ENCODE results near the gene ZNF573. TPM values are rescaled to one million over a fixed set of nuclear protein-coding genes. Genes with fewer than 3 reads are reported as not detected.

ZNF573 gene
- total and polyA plus RNA-seq, 2 experiments from 2014 or later: 7.7 to 10.3 TPM

- Mint-ChIP-seq H3K27me3 (ENCODE audit: insufficient read depth, low read depth, poor library complexity) (peaks cover 46% of the 10 kb centered on the region), H3K27ac (no peak overlapping the region), H3K36me3 (ENCODE audit: low read depth) (peaks cover 41% of the 10 kb centered on the region), H3K4me1 (peaks cover 22% of the 10 kb centered on the region), H3K9me3 (peaks cover 22% of the 10 kb centered on the region), H3K4me3 (peak overlapping the region; percentile 18; the same call in 1 of the 3 replicates)
- TF ChIP-seq NANOG (IDR thresholded peaks at IDR 0.05; ENCODE audit: borderline replicate concordance): peak; percentile 78; the same call in 1 of the 2 replicates
- TF ChIP-seq POLR2AphosphoS5 (IDR thresholded peaks at IDR 0.05; ENCODE audit: low read depth): peak; percentile 36; the same call in 1 of the 2 replicates
- no peak for TF ChIP-seq ETS1 (IDR thresholded peaks at IDR 0.05)
- no peak for TF ChIP-seq ZNF114 (CRISPR knock-in tag; IDR thresholded peaks at IDR 0.05)
- peaks cover 5% of the 10 kb centered on the region for H3K4me1 ChIP-seq (ENCODE audit: insufficient read depth)
- DNase-seq (ENCODE audit: low spot score) (peak; percentile 77), ATAC-seq (peak; percentile 62)
- peaks cover 45% of the 10 kb centered on the region for H3K27me3 ChIP-seq (ENCODE audit: insufficient read depth)
- no peak overlapping the region for H3K27ac ChIP-seq (ENCODE audit: low read depth)
- no peak overlapping the region for H2AFZ ChIP-seq
- no peak overlapping the region for H3K4me3 ChIP-seq
- H3F3A ChIP-seq (replicated peaks; ENCODE audit: low read depth): no peaks in the 10 kb centered on the region
- no peaks in the 10 kb centered on the region; the same call in 1 of the 2 replicates for H3K36me3 ChIP-seq (ENCODE audit: insufficient read depth)
- no peak overlapping the region for H3K4me2 ChIP-seq
- no peaks in the 10 kb centered on the region; the same call in 1 of the 2 replicates for H3K9me2 ChIP-seq (ENCODE audit: insufficient read depth)
- no peaks in the 10 kb centered on the region for H3K79me2 ChIP-seq (replicated peaks; ENCODE audit: insufficient read depth)
- no peaks in the 10 kb centered on the region for H4K20me1 ChIP-seq (replicated peaks; ENCODE audit: insufficient read depth)
These were observed 84.1 kb downstream of the ZNF573 start for GRCh38 chr19:37695144-37695899.

GRCh38 chr19:37692956-37693620 lies 86.3 kb downstream of the ZNF573 start:
- H3K4me2 ChIP-seq: no peak overlapping the region; the same call in 1 of the 2 replicates
- ATAC-seq (no peak), DNase-seq (ENCODE audit: low spot score) (no peak)
- H3K79me2 ChIP-seq (replicated peaks; ENCODE audit: insufficient read depth): no peaks in the 10 kb centered on the region
- H3F3A ChIP-seq (replicated peaks; ENCODE audit: low read depth): no peaks in the 10 kb centered on the region
- no peak overlapping the region for H3K27ac ChIP-seq (ENCODE audit: low read depth)
- H3K4me1 ChIP-seq (ENCODE audit: insufficient read depth): peaks cover 5% of the 10 kb centered on the region
- H4K20me1 ChIP-seq (replicated peaks; ENCODE audit: insufficient read depth): no peaks in the 10 kb centered on the region
- no peaks in the 10 kb centered on the region for H3K36me3 ChIP-seq (ENCODE audit: insufficient read depth)
- Mint-ChIP-seq H3K27me3 (ENCODE audit: insufficient read depth, low read depth, poor library complexity) (peaks cover 46% of the 10 kb centered on the region), H3K4me1 (peaks cover 11% of the 10 kb centered on the region), H3K36me3 (ENCODE audit: low read depth) (peaks cover 19% of the 10 kb centered on the region), H3K27ac (no peak overlapping the region), H3K9me3 (peaks cover 12% of the 10 kb centered on the region), H3K4me3 (no peak overlapping the region)
- H3K27me3 ChIP-seq (ENCODE audit: insufficient read depth): peaks cover 45% of the 10 kb centered on the region
- H3K9me2 ChIP-seq (ENCODE audit: insufficient read depth): no peaks in the 10 kb centered on the region; the same call in 1 of the 2 replicates
- H3K4me3 ChIP-seq: no peak overlapping the region
- H2AFZ ChIP-seq: no peak overlapping the region
- TF ChIP-seq EZH2phosphoT487 (IDR thresholded peaks at IDR 0.05; ENCODE audit: unreplicated experiment) (no peak), CTCF (conservative IDR thresholded peaks at IDR 0.05; ENCODE audit: low read depth in 2 of 2) (no peak), STAT1 (IDR thresholded peaks at IDR 0.05; ENCODE audit: unreplicated experiment) (no peak), ZNF462 (CRISPR knock-in tag; IDR thresholded peaks at IDR 0.05) (no peak)
